Prostate gland (tissue), 2 donors: ENCODE results near the gene PID1. TPM values are rescaled to one million over a fixed set of nuclear protein-coding genes. Genes with fewer than 3 reads are reported as not detected.

Experiments used
- DNase-seq: peaks from one replicate; pipeline ENCODE4 v3.0.0-alpha.2; 2019; ENCODE audit warnings: low spot score
- H3K27ac ChIP-seq, 2 donors: fragments of 200-600 bp; sonication (generic); 2 replicates each; pipeline ENCODE4 v1.5.1; 2017 to 2019
- H3K27me3 ChIP-seq: fragments of 200-600 bp; sonication (generic); replicated peaks from 2 replicates; pipeline ENCODE4 v1.5.1; 2019; ENCODE audit not compliant: insufficient read depth
- H3K36me3 ChIP-seq, 2 donors: fragments of 200-600 bp; sonication (generic); 1 replicate in 1 of 2; 2 replicates in 1 of 2; pipeline versions ENCODE4 v1.5.1 to v1.8.1; 2017 to 2019
- H3K4me1 ChIP-seq: fragments of 200-600 bp; sonication (generic); replicated peaks from 2 replicates; pipeline ENCODE4 v1.5.1; 2019
- H3K4me3 ChIP-seq, 2 donors: fragments of 200-600 bp; sonication (generic); 2 replicates each; pipeline ENCODE4 v1.5.1; 2017 to 2019
- H3K9me3 ChIP-seq: fragments of 200-600 bp; sonication (generic); 2 replicates; pipeline ENCODE4 v1.5.1; 2017
- POLR2A ChIP-seq: fragments of 450-650 bp; IDR thresholded peaks from one replicate; pipeline ENCODE4 v1.6.1; 2016; ENCODE audit warnings: antibody characterized with exemption, mild to moderate bottlenecking
- POLR2AphosphoS5 ChIP-seq: sonication (generic); formaldehyde crosslinking; IDR thresholded peaks from one replicate; pipeline ENCODE4 v1.6.1; 2017; ENCODE audit warnings: antibody characterized with exemption
- WGBS: methylation state at CpG from one replicate; pipeline ENCODE4 v1.1.5; 2018; 5-methylcytosine and 5-hydroxymethylcytosine counted together
- intact Hi-C: fragments of 100-400 bp; cut with DNase I; formaldehyde crosslinking; loops from one replicate; pipeline ENCODE4 v1.14.2; 2022
- total RNA-seq, 2 donors: library from RNA; depleted of rRNA; stranded (reverse); fragments of >200 nt; gene quantifications; one replicate each; pipeline ENCODE4 v1.1.0, GENCODE V29; 2016
- TF ChIP-seq, protein P1 (sequence below), 4 experiments: fragments of 200-600 bp in 2 of 4; fragments of 450-650 bp in 2 of 4; sonication (generic) in 2 of 4; IDR thresholded peaks; 1 replicate in 3 of 4; 2 replicates in 1 of 4; pipeline ENCODE4 v1.5.1; 2016 to 2019; ENCODE audit warnings: antibody characterized with exemption in 4 of 4, mild to moderate bottlenecking in 2 of 4, moderate library complexity in 2 of 4

Gene PID1
- total RNA-seq, 2 donors from 2014 or later: 14.0 to 21.0 TPM

DNA sequence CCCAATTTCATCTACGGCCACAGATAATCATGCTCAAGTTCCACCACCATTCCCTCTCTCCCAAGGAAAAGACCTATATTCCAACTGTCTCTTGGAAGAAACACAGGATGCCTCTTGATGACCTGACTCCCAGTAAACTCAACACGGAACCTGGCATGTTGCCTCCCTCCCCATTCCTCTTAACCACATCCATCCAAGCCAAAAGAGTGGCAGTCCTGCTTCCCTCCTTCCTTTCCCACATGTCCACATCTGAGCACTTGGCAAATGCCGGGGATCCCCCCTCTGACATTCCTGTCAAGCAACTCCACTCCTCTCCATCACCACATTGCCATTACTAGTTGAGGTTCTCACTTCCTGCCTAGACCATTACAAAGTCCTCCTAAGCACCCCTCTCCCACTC lies 49.4 kb downstream of the PID1 start:
- TF ChIP-seq, protein P1, sequence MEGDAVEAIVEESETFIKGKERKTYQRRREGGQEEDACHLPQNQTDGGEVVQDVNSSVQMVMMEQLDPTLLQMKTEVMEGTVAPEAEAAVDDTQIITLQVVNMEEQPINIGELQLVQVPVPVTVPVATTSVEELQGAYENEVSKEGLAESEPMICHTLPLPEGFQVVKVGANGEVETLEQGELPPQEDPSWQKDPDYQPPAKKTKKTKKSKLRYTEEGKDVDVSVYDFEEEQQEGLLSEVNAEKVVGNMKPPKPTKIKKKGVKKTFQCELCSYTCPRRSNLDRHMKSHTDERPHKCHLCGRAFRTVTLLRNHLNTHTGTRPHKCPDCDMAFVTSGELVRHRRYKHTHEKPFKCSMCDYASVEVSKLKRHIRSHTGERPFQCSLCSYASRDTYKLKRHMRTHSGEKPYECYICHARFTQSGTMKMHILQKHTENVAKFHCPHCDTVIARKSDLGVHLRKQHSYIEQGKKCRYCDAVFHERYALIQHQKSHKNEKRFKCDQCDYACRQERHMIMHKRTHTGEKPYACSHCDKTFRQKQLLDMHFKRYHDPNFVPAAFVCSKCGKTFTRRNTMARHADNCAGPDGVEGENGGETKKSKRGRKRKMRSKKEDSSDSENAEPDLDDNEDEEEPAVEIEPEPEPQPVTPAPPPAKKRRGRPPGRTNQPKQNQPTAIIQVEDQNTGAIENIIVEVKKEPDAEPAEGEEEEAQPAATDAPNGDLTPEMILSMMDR (IDR thresholded peaks at IDR 0.05): no peak
- TF ChIP-seq POLR2A (no peak), POLR2AphosphoS5 (no peak)
- no peak overlapping the region for H3K27ac ChIP-seq
- H3K27me3 ChIP-seq: no peaks in the 10 kb centered on the region
- no peak for DNase-seq
- intact Hi-C loops: no loop called here
- H3K9me3 ChIP-seq: no peaks in the 10 kb centered on the region
- no peaks in the 10 kb centered on the region for H3K36me3 ChIP-seq
- H3K4me3 ChIP-seq: no peak overlapping the region
- no peaks in the 10 kb centered on the region for H3K4me1 ChIP-seq
- WGBS: 94% methylated on average over 3 of the region's 3 CpGs

DNA sequence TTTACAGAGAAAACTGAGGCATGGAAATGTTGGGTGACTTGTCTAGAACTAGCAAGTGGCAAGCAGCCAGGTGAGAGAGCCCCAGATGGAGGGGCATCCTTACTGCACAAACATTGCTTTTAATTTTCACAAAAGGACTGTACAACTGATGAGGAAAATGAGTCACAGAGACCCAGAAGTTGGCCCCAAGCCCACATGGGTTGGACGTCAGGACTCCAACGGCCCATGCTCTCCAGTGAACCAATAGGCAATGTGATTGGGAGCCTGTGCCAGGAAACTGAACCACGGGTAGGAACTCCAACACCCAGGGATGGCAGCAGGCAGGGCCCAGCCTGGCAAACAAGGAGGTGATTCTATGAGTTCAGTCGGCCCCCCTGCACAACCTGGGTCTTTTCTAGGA lies 50.8 kb downstream of the PID1 start:
- TF ChIP-seq POLR2A (no peak), POLR2AphosphoS5 (no peak)
- TF ChIP-seq, protein P1 (IDR thresholded peaks at IDR 0.05): no peak
- intact Hi-C loops: no loop called here
- no peak overlapping the region for H3K27ac ChIP-seq
- no peaks in the 10 kb centered on the region for H3K9me3 ChIP-seq
- no peak for DNase-seq
- H3K36me3 ChIP-seq: no peaks in the 10 kb centered on the region
- H3K27me3 ChIP-seq: no peaks in the 10 kb centered on the region
- H3K4me1 ChIP-seq: no peaks in the 10 kb centered on the region
- no peak overlapping the region for H3K4me3 ChIP-seq
- 87% methylated on average over 4 of the region's 4 CpGs for WGBS

DNA sequence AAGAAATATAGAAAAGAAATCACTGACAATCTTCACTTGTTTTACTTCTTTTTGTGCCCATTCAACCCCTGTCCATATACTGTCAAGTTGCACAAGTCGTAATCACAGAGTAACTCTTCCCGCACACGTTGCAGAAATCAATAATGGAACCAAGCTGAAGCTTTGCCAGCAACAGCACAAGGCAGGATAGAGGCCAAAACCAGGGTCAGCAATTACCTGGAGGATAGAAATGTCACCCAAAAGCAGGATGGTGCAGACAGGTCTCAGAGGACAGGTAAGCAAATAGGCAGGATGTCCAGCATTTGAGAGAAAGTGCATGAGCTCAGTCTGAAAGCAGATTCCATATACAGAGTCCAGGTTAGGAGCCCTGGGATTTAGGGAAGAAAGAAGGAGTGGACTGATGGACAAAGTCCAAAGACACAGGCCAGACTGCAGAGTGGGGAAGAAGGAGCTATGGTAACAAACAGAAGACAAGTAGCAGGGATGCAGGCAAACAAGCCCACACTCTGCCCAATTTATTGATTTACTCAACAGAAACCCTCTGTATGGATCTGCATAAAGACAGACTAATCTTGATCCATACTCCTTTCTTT lies 52.7 kb downstream of the PID1 start:
- no peaks in the 10 kb centered on the region for H3K4me1 ChIP-seq
- TF ChIP-seq POLR2A: no peak
- no peak for TF ChIP-seq POLR2AphosphoS5
- TF ChIP-seq, protein P1 (IDR thresholded peaks at IDR 0.05): no peak
- no peak overlapping the region for H3K4me3 ChIP-seq
- intact Hi-C loops: no loop called here
- no peaks in the 10 kb centered on the region for H3K36me3 ChIP-seq
- DNase-seq: no peak
- no peak overlapping the region for H3K27ac ChIP-seq
- no peaks in the 10 kb centered on the region for H3K27me3 ChIP-seq
- WGBS: 86% methylated on average over 3 of the region's 3 CpGs
- no peaks in the 10 kb centered on the region for H3K9me3 ChIP-seq

DNA sequence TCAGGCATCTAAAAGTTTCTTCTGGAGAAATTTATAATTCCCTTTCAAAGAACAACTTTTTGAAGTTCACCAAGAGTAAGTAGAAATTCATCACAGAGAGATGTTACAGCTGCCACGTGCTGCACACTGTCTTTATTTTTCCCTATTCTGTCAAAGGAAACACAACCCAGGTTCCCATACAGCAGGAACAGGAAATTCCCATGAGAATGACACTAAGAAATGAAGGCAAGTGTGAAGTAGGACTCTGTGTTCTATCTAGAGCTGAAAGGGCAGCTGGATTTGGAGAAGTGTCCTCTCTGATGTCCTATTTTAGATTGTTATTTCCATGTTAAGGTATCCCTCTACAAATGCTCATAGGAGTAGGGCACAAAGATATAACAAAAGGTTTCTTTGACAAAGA lies 58.8 kb downstream of the PID1 start:
- intact Hi-C loops: no loop called here
- no peaks in the 10 kb centered on the region for H3K9me3 ChIP-seq
- no peak for DNase-seq
- no peaks in the 10 kb centered on the region for H3K27me3 ChIP-seq
- no peak for TF ChIP-seq POLR2A
- no peak for TF ChIP-seq POLR2AphosphoS5
- TF ChIP-seq, protein P1 (IDR thresholded peaks at IDR 0.05): no peak
- H3K36me3 ChIP-seq: no peaks in the 10 kb centered on the region
- no peak overlapping the region for H3K27ac ChIP-seq
- 0% methylated on average over 1 of the region's 1 CpG for WGBS
- no peak overlapping the region for H3K4me3 ChIP-seq
- H3K4me1 ChIP-seq: no peaks in the 10 kb centered on the region

DNA sequence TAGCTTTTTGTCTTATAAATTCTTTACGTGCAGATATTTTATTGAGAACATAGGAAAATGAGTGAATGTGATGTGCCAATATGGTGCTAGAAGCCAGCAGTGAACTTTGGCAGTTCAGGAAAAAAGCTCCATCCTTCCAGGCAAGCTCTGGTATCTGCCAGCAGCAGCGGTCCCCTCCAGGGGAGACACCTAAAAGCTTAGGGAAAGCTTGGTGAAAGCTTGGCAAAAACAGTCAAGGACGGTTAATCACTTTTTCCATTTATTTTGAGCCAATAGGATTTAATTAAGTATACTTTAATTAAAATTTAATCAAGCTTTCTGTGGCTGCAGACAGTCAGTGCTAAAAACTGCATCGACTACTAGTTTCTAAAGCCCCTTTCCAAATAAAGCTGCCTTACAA lies 60.4 kb downstream of the PID1 start:
- intact Hi-C loops: no loop called here
- WGBS: 84% methylated on average over 4 of the region's 4 CpGs
- Histone ChIP-seq H3K4me3 (no peak overlapping the region), H3K9me3 (no peaks in the 10 kb centered on the region), H3K27ac (no peak overlapping the region), H3K36me3 (no peaks in the 10 kb centered on the region), H3K4me1 (no peaks in the 10 kb centered on the region), H3K27me3 (no peaks in the 10 kb centered on the region)
- TF ChIP-seq POLR2A (no peak), POLR2AphosphoS5 (no peak)
- TF ChIP-seq, protein P1 (IDR thresholded peaks at IDR 0.05): no peak
- DNase-seq: no peak
